ENCODE results near the gene RPH3AL. TPM values are rescaled to one million over a fixed set of nuclear protein-coding genes. Genes with fewer than 3 reads are reported as not detected.
"Not testable (repeated sequence)": the region's sequence is repeated elsewhere in the genome, so short reads cannot be mapped to it uniquely, and the experiment has no call there.

RPH3AL gene
- total RNA-seq, 6 donors from 2014 or later, result 33.6 to 93.2 (median 54.3) TPM

- no peak for ATAC-seq (ENCODE audit: low FRiP score in 2 of 2)
- Histone ChIP-seq H3K4me3 (no peak overlapping the region), H3K36me3 (peaks cover 0 to 9% (median 5%) of the 10 kb centered on the region in 4 donors), H3K27me3 (no peaks in the 10 kb centered on the region), H3K9me3 (no peaks in the 10 kb centered on the region), H3K27ac (no peak overlapping the region), H3K4me1 (peaks cover 0 to 6% (median 0%) of the 10 kb centered on the region in 4 donors)
- no peak for TF ChIP-seq POLR2A (IDR thresholded peaks at IDR 0.05)
- no peak for TF ChIP-seq CTCF (IDR thresholded peaks at IDR 0.05)
- TF ChIP-seq EP300 (IDR thresholded peaks at IDR 0.05), result no peak
- TF ChIP-seq POLR2AphosphoS5 (IDR thresholded peaks at IDR 0.05), result no peak
- peak in 1 of 2 donors; percentile 12 for DNase-seq
- 89 to 91% methylated on average over 23 to 28 of the region's 28 CpGs for WGBS, 2 donors
These were observed 78.4 kb downstream of the RPH3AL start for GRCh38 chr17:273981-274832.

GRCh38 chr17:272856-273255, 79.8 kb downstream of the RPH3AL start:
- DNase-seq, result not testable (repeated sequence)

GRCh38 chr17:271928-272623, 80.5 kb downstream of the RPH3AL start:
- H3K27ac ChIP-seq; H3K9me3 ChIP-seq; ATAC-seq (ENCODE audit: low FRiP score in 2 of 2); H3K4me3 ChIP-seq; H3K27me3 ChIP-seq; H3K4me1 ChIP-seq; DNase-seq; H3K36me3 ChIP-seq: not testable (repeated sequence)
- WGBS, 2 donors, result 91 to 98% methylated on average over 4 of the region's 4 CpGs

More at GRCh38 chr17:272856-273255, 79.8 kb downstream of the RPH3AL start:
- not testable (repeated sequence) for H3K4me3 ChIP-seq; ATAC-seq (ENCODE audit: low FRiP score in 2 of 2); H3K36me3 ChIP-seq; H3K9me3 ChIP-seq; H3K27ac ChIP-seq; H3K4me1 ChIP-seq; H3K27me3 ChIP-seq
- 82 to 87% methylated on average over 14 to 26 of the region's 26 CpGs for WGBS, 2 donors

- Histone ChIP-seq H3K9me3 (no peaks in the 10 kb centered on the region), H3K36me3 (peaks cover 0 to 9% (median 5%) of the 10 kb centered on the region in 4 donors), H3K4me3 (no peak overlapping the region), H3K4me1 (peaks cover 0 to 13% (median 8%) of the 10 kb centered on the region in 4 donors), H3K27me3 (no peaks in the 10 kb centered on the region), H3K27ac (no peak overlapping the region)
- DNase-seq (peak in 1 of 2 donors; percentile 15), ATAC-seq (ENCODE audit: low FRiP score in 2 of 2) (peak in 1 of 2 donors; percentile 32)
- TF ChIP-seq POLR2AphosphoS5 (IDR thresholded peaks at IDR 0.05), result no peak
- no peak for TF ChIP-seq EP300 (IDR thresholded peaks at IDR 0.05)
- no peak for TF ChIP-seq POLR2A (IDR thresholded peaks at IDR 0.05)
- no peak for TF ChIP-seq CTCF (IDR thresholded peaks at IDR 0.05)
- WGBS, 2 donors, result 89 to 98% methylated on average over 25 to 27 of the region's 27 CpGs
These were observed 82.7 kb downstream of the RPH3AL start for GRCh38 chr17:269616-270514.

GRCh38 chr17:266701-267667, 85.6 kb downstream of the RPH3AL start:
- no peaks in the 10 kb centered on the region for H3K27me3 ChIP-seq
- H3K4me3 ChIP-seq, result no peak overlapping the region
- H3K36me3 ChIP-seq, result peaks cover 6 to 14% (median 9%) of the 10 kb centered on the region in 4 donors
- TF ChIP-seq EP300 (IDR thresholded peaks at IDR 0.05) (no peak), CTCF (IDR thresholded peaks at IDR 0.05) (no peak), POLR2AphosphoS5 (IDR thresholded peaks at IDR 0.05) (no peak), POLR2A (IDR thresholded peaks at IDR 0.05) (no peak)
- 64 to 67% methylated on average over 26 to 31 of the region's 31 CpGs for WGBS, 2 donors
- no peaks in the 10 kb centered on the region for H3K9me3 ChIP-seq
- peak; percentile 37 to 71 for ATAC-seq (ENCODE audit: low FRiP score in 2 of 2)
- DNase-seq, result peak in 1 of 2 donors; percentile 20
- peaks cover 0 to 13% (median 8%) of the 10 kb centered on the region in 4 donors for H3K4me1 ChIP-seq
- peak overlapping the region in 3 of 4 donors; percentile 30 to 44 (median 38) for H3K27ac ChIP-seq
